H1 (cell line): ENCODE measurements around the gene WDR33. TPM values are rescaled to one million over a fixed set of nuclear protein-coding genes. Genes with fewer than 3 reads are reported as not detected.

Experiments
- CTCF ChIA-PET: fragments of 300-600 bp; sonication (Branson Sonifier 250); formaldehyde crosslinking; loops from one replicate; lab custom pipeline; 2021; ENCODE audit not compliant: partially characterized antibody; lab: Charles Lee
- POLR2A ChIA-PET: fragments of 300-600 bp; sonication (Branson Sonifier 250); formaldehyde crosslinking; loops from one replicate; lab custom pipeline; 2021; ENCODE audit warnings: inconsistent platforms; ENCODE audit not compliant: partially characterized antibody; lab: Charles Lee
- DNase-seq, 2 experiments: peaks; one replicate each; pipeline versions ENCODE4 v3.0.0 to v3.0.0-alpha.2; 2010 to 2022; ENCODE audit warnings: low spot score in 2 of 2, low read depth in 1 of 2, mixed read lengths in 1 of 2
- FAIRE-seq: peaks from 2 replicates; lab custom pipeline; 2011; peaks lifted over from hg19 to GRCh38; lab: Jason Lieb, UNC
- H2AFZ ChIP-seq: 2 replicates; pipeline ENCODE4 v1.8.1; 2012; ENCODE audit warnings: low read length, inconsistent platforms
- H2AK5ac ChIP-seq: 2 replicates; pipeline ENCODE4 v1.6.1; 2013; ENCODE audit warnings: low read depth, low read length
- H2BK120ac ChIP-seq: replicated peaks from 2 replicates; pipeline ENCODE3; 2013; ENCODE audit warnings: low read depth, low read length, inconsistent platforms
- H2BK12ac ChIP-seq: 2 replicates; pipeline ENCODE4 v1.6.1; 2013; ENCODE audit warnings: low read depth, low read length
- H2BK15ac ChIP-seq: 2 replicates; pipeline ENCODE4 v1.6.1; 2013; ENCODE audit warnings: low read length
- H2BK20ac ChIP-seq: 2 replicates; pipeline ENCODE4 v1.6.1; 2013; ENCODE audit warnings: low read length
- H2BK5ac ChIP-seq: 2 replicates; pipeline ENCODE4 v1.6.1; 2013; ENCODE audit warnings: low read depth, low read length
- H3K14ac ChIP-seq: 2 replicates; pipeline ENCODE4 v1.6.1; 2013; ENCODE audit warnings: inconsistent platforms; ENCODE audit not compliant: insufficient read length
- H3K18ac ChIP-seq: 2 replicates; pipeline ENCODE4 v1.6.1; 2013; ENCODE audit warnings: low read length; ENCODE audit errors: extremely low read depth
- H3K23ac ChIP-seq: 2 replicates; pipeline ENCODE4 v1.6.1; 2013; ENCODE audit warnings: inconsistent platforms; ENCODE audit not compliant: insufficient read length
- H3K23me2 ChIP-seq: 2 replicates; pipeline ENCODE4 v1.6.1; 2013; ENCODE audit warnings: low read depth, low read length
- H3K27ac ChIP-seq: 2 replicates; pipeline ENCODE4 v1.6.1; 2011; ENCODE audit warnings: low read depth, low read length, inconsistent platforms
- H3K27me3 ChIP-seq, 4 experiments: replicated peaks in 1 of 4; 1 replicate in 1 of 4; 2 replicates in 3 of 4; pipeline versions ENCODE4 v1.6.1 to v1.8.1; 2011 to 2013; ENCODE audit warnings: low read length in 3 of 4, mild to moderate bottlenecking in 3 of 4, inconsistent platforms in 2 of 4, mixed read lengths in 2 of 4, moderate library complexity in 1 of 4; ENCODE audit not compliant: control insufficient read depth in 3 of 4, insufficient read depth in 3 of 4; ENCODE audit errors: extremely low read depth in 1 of 4
- H3K36me3 ChIP-seq, 4 experiments: 2 replicates each; pipeline versions ENCODE4 v1.6.1 to v1.8.1; 2011 to 2013; ENCODE audit warnings: mild to moderate bottlenecking in 4 of 4, low read length in 3 of 4, moderate library complexity in 2 of 4, control low read depth in 1 of 4, inconsistent platforms in 1 of 4; ENCODE audit not compliant: insufficient read depth in 4 of 4, control insufficient read depth in 2 of 4
- H3K4ac ChIP-seq: replicated peaks from 2 replicates; pipeline ENCODE3; 2013; ENCODE audit warnings: low read length, low read depth, mixed read lengths, inconsistent platforms; ENCODE audit not compliant: insufficient read length
- H3K4me1 ChIP-seq, 4 experiments: replicated peaks in 1 of 4; 1 replicate in 1 of 4; 2 replicates in 3 of 4; pipeline versions ENCODE4 v1.6.1 to v1.8.1; 2011 to 2013; ENCODE audit warnings: low read length in 3 of 4, inconsistent platforms in 2 of 4, mixed read lengths in 1 of 4; ENCODE audit not compliant: insufficient read depth in 4 of 4, control insufficient read depth in 3 of 4
- H3K4me2 ChIP-seq, 2 experiments: 2 replicates each; pipeline versions ENCODE4 v1.6.1 to v1.8.1; 2011 to 2013; ENCODE audit warnings: low read depth in 2 of 2, low read length in 2 of 2, control low read depth in 1 of 2, inconsistent platforms in 1 of 2, mild to moderate bottlenecking in 1 of 2; ENCODE audit not compliant: insufficient read depth in 1 of 2
- H3K4me3 ChIP-seq, 4 experiments: fragments of 200-600, 300-600 bp in 1 of 4; sonication (generic), shearing (Covaris generic), sonication (Bioruptor Twin) in 1 of 4; 2 replicates each; pipeline versions ENCODE4 v1.5.1 to v1.8.1; 2011 to 2016; ENCODE audit warnings: low read length in 4 of 4, low read depth in 3 of 4, control low read depth in 2 of 4, inconsistent platforms in 2 of 4, mild to moderate bottlenecking in 2 of 4, mixed read lengths in 1 of 4, moderate library complexity in 1 of 4; ENCODE audit not compliant: insufficient read depth in 2 of 4; ENCODE audit errors: extremely low read depth in 1 of 4
- H3K56ac ChIP-seq: replicated peaks from 2 replicates; pipeline ENCODE3; 2013; ENCODE audit warnings: low read depth, mild to moderate bottlenecking, mixed read lengths, low read length, inconsistent platforms; ENCODE audit not compliant: insufficient read length
- H3K79me1 ChIP-seq: 2 replicates; pipeline ENCODE4 v1.6.1; 2013; ENCODE audit warnings: low read depth, low read length, control low read depth
- H3K79me2 ChIP-seq, 2 experiments: 2 replicates each; pipeline versions ENCODE4 v1.6.1 to v1.8.1; 2012 to 2013; ENCODE audit warnings: low read length in 2 of 2, mild to moderate bottlenecking in 2 of 2, inconsistent platforms in 1 of 2; ENCODE audit not compliant: insufficient read depth in 2 of 2, control insufficient read depth in 1 of 2
- H3K9ac ChIP-seq, 4 experiments: replicated peaks in 1 of 4; 1 replicate in 1 of 4; 2 replicates in 3 of 4; pipeline versions ENCODE4 v1.6.1 to v1.8.1; 2011 to 2013; ENCODE audit warnings: low read depth in 3 of 4, low read length in 3 of 4, control low read depth in 2 of 4, mild to moderate bottlenecking in 2 of 4, moderate library complexity in 2 of 4, inconsistent platforms in 1 of 4; ENCODE audit errors: extremely low read depth in 1 of 4
- H3K9me3 ChIP-seq, 2 experiments: 2 replicates each; pipeline versions ENCODE4 v1.6.1 to v1.8.1; 2012 to 2013; ENCODE audit warnings: mild to moderate bottlenecking in 2 of 2, moderate library complexity in 2 of 2, control low read depth in 1 of 2, inconsistent platforms in 1 of 2, low read depth in 1 of 2, low read length in 1 of 2, mixed read lengths in 1 of 2; ENCODE audit not compliant: insufficient read depth in 2 of 2
- H4K20me1 ChIP-seq, 2 experiments: replicated peaks in 1 of 2; 2 replicates each; pipeline versions ENCODE3 to v1.8.1; 2011 to 2013; ENCODE audit warnings: inconsistent platforms in 2 of 2, low read length in 2 of 2, mild to moderate bottlenecking in 1 of 2; ENCODE audit not compliant: insufficient read depth in 2 of 2, control insufficient read depth in 1 of 2
- H4K5ac ChIP-seq: 2 replicates; pipeline ENCODE4 v1.6.1; 2013; ENCODE audit warnings: low read length, low read depth, mixed read lengths, inconsistent platforms; ENCODE audit not compliant: insufficient read length
- H4K8ac ChIP-seq: 2 replicates; pipeline ENCODE4 v1.8.0; 2013; ENCODE audit warnings: mild to moderate bottlenecking, moderate library complexity, low read length, inconsistent platforms; ENCODE audit not compliant: insufficient read depth; ENCODE audit errors: extremely low read depth
- H4K91ac ChIP-seq: replicated peaks from 2 replicates; pipeline ENCODE3; 2013; ENCODE audit warnings: low read length, mixed read lengths, inconsistent platforms; ENCODE audit not compliant: insufficient read length
- SAP30 ChIP-seq: fragments of 300-600 bp; sonication (generic); IDR thresholded peaks from 2 replicates; pipeline ENCODE4 v1.7.1; 2012; ENCODE audit warnings: low read length, moderate library complexity, mild to moderate bottlenecking, inconsistent platforms; ENCODE audit not compliant: insufficient read depth, insufficient replicate concordance
- SIN3A ChIP-seq, 2 experiments: IDR thresholded peaks in 1 of 2; conservative IDR thresholded peaks in 1 of 2; 2 replicates each; pipeline ENCODE4 v1.6.1; 2011 to 2012; ENCODE audit warnings: low read length in 2 of 2, improper control_type of control experiment in 1 of 2, low read depth in 1 of 2, mild to moderate bottlenecking in 1 of 2
- TAF1 ChIP-seq: IDR thresholded peaks from 2 replicates; pipeline ENCODE4 v1.6.1; 2011; ENCODE audit warnings: mild to moderate bottlenecking, low read depth, low read length
- WGBS, 2 experiments: shearing (Covaris generic) in 1 of 2; methylation state at CpG; one replicate each; pipeline versions ENCODE4 v1.1.6 to v1.1.7; 2013 to 2015; ENCODE audit warnings: low lambda C conversion rate in 2 of 2, mixed read lengths in 2 of 2, inconsistent platforms in 1 of 2, low coverage in 1 of 2, missing lambda C conversion rate in 1 of 2; ENCODE audit not compliant: insufficient replicate concordance in 2 of 2, insufficient coverage in 1 of 2, insufficient read length in 1 of 2; ENCODE audit errors: extremely low coverage in 1 of 2, missing lambda C conversion rate in 1 of 2; 5-methylcytosine and 5-hydroxymethylcytosine counted together
- polyA plus RNA-seq, 7 experiments: library from polyadenylated mRNA; depleted of rRNA in 3 of 7; stranded (reverse) in 5 of 7; unstranded in 2 of 7; fragments of >200 nt in 5 of 7; fragments of 200-250 nt in 2 of 7; gene quantifications; 1 replicate in 5 of 7; 2 replicates in 1 of 7; 4 replicates in 1 of 7; pipeline versions ENCODE4 v1.2.1 to v1.2.3, GENCODE V29; 2011 to 2013; ENCODE audit warnings: missing spikeins in 2 of 7, mixed read lengths in 2 of 7
- total RNA-seq: library from RNA; stranded (reverse); fragmentation: NEBNext Ultra II Directional; extraction: Animal tissue kit (Norgen Biotek cat#: 25700); gene quantifications from 2 replicates; pipeline ENCODE4 v1.2.1, GENCODE V29; 2021

Gene WDR33
- total and polyA plus RNA-seq, 2 of the 8 experiments (the other 6 are each of a cell fraction or from before 2014, with no cell fraction given) = 18.1 to 82.7 TPM

DNA sequence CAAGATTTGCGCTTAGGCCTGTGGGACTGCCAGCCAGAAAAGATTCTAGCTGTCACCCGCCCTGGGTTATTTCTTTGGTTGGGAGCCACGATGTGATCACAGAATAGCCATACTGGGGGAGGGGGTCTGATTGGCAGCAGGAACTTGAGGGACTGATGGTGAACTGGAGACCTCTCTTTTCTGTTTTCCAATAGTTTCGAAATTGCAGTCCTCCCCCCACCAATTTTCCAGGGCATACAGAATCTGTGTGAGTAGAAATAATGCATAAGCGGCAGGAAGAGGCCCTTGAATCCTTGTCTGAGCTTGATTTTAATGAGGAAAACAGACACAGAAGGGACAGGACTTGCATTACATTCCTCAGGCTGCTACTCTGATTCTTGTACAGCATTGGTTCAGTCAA lies 49.2 kb upstream of the WDR33 start:
- no peak overlapping the region for H4K8ac ChIP-seq
- no peak overlapping the region for H3K18ac ChIP-seq
- H2AFZ ChIP-seq = no peak overlapping the region
- peaks cover 6% of the 10 kb centered on the region; the same call in 1 of the 2 replicates for H3K23me2 ChIP-seq
- H3K9me3 ChIP-seq = no peaks in the 10 kb centered on the region
- FAIRE-seq = no peak
- no peak overlapping the region for H2BK15ac ChIP-seq
- no peak overlapping the region for H2AK5ac ChIP-seq
- no peak overlapping the region for H3K9ac ChIP-seq
- H4K5ac ChIP-seq = no peak overlapping the region
- no peak overlapping the region for H3K14ac ChIP-seq
- H4K20me1 ChIP-seq = peaks cover 2 to 11% of the 10 kb centered on the region in 2 experiments
- H3K23ac ChIP-seq = no peak overlapping the region
- H3K4me2 ChIP-seq = peak overlapping the region; percentile 39 to 48; a peak in 2 of 4 replicates
- H2BK120ac ChIP-seq = no peak overlapping the region
- H3K79me1 ChIP-seq = peaks cover 7% of the 10 kb centered on the region; the same call in 1 of the 2 replicates
- H3K4ac ChIP-seq = no peak overlapping the region
- no peak overlapping the region for H3K56ac ChIP-seq
- H2BK5ac ChIP-seq = no peak overlapping the region
- H3K36me3 ChIP-seq = peaks cover 9 to 22% (median 15%) of the 10 kb centered on the region in 4 experiments
- TF ChIP-seq TAF1 (no peak), SAP30 (no peak), SIN3A (conservative IDR thresholded peaks at IDR 0.05 in 1 of 2, IDR thresholded peaks at IDR 0.05 in 1 of 2; ENCODE audit: low read depth in 1 of 2, low read length in 2 of 2) (0 out of 4 replicates have a peak, but pooled peaks of 1 of the 2 experiments have one; percentile 5)
- no peak overlapping the region for H2BK12ac ChIP-seq
- DNase-seq = no peak
- H3K79me2 ChIP-seq = peaks cover 13 to 27% of the 10 kb centered on the region in 2 experiments
- no peak overlapping the region for H3K27ac ChIP-seq
- H3K27me3 ChIP-seq = no peaks in the 10 kb centered on the region
- H3K4me3 ChIP-seq = peak overlapping the region in 2 of 4 experiments; percentile 14 to 34; a peak in 2 of 8 replicates
- POLR2A ChIA-PET = interaction anchor here (1.0 to 1.3 kb wide), 3 partner anchors 20 to 50 kb away, joined by 3 to 4 read pairs (median 3); no protein-coding TSS in a partner anchor
- no peak overlapping the region for H2BK20ac ChIP-seq
- CTCF ChIA-PET = interaction anchor here (0.6 to 1.5 kb wide), 3 partner anchors 8 to 294 kb away, joined by 3 read pairs; no protein-coding TSS in a partner anchor
- no peak overlapping the region for H4K91ac ChIP-seq
- H3K4me1 ChIP-seq = peaks cover 3 to 10% (median 5%) of the 10 kb centered on the region in 4 experiments
- 63% methylated on average over 5 of the region's 5 CpGs; no CpG with 5 or more reads in 1 of the 2 experiments for WGBS, 2 experiments
